A549 (cell line): ENCODE data around the gene KARS1. TPM values are rescaled to one million over a fixed set of nuclear protein-coding genes. Genes with fewer than 3 reads are reported as not detected.

ENCODE experiments used
- ATAC-seq, 2 experiments: fragments of 200-7000 bp in 1 of 2; fragments of >200 bp in 1 of 2; cut with Nextera tagmentation in 1 of 2; cut with Tn5 transposase in 1 of 2; 3 replicates each; pipeline versions ENCODE4 v1.8.0 to v1.9.1; 2018 to 2020; ENCODE audit warnings: mild to moderate bottlenecking in 1 of 2, moderate library complexity in 1 of 2
- CTCF ChIA-PET: fragments of 300-600 bp; sonication (Branson Sonifier 250); formaldehyde crosslinking; extraction: SDS; loops from one replicate; lab custom pipeline; 2021; ENCODE audit warnings: antibody characterized with exemption, inconsistent platforms; lab: Yijun Ruan, JAX
- POLR2A ChIA-PET: fragments of 350-600 bp; formaldehyde crosslinking; extraction: SDS; loops from one replicate; lab custom pipeline; 2021; ENCODE audit warnings: antibody characterized with exemption, inconsistent platforms; lab: Yijun Ruan, JAX
- DNase-seq, 2 experiments: peaks; one replicate each; pipeline versions ENCODE4 v3.0.0 to v3.0.0-alpha.2; 2011 to 2016; ENCODE audit warnings: low read depth in 1 of 2, low spot score in 1 of 2
- FAIRE-seq: peaks from 2 replicates; lab custom pipeline; 2011; peaks lifted over from hg19 to GRCh38; lab: Jason Lieb, UNC
- H3K27ac ChIP-seq, 2 experiments: fragments of >200 bp; sonication (Bioruptor Twin); formaldehyde crosslinking; 3 replicates each; pipeline ENCODE4 v1.5.1; 2016 to 2017
- H3K4me1 ChIP-seq: fragments of >200 bp; sonication (Bioruptor Twin); formaldehyde crosslinking; 3 replicates; pipeline ENCODE4 v1.6.1; 2016
- H3K4me2 ChIP-seq: fragments of >200 bp; sonication (Bioruptor Twin); formaldehyde crosslinking; 3 replicates; pipeline ENCODE4 v1.6.1; 2016
- H3K4me3 ChIP-seq: fragments of >200 bp; sonication (Bioruptor Twin); formaldehyde crosslinking; 3 replicates; pipeline ENCODE4 v1.5.1; 2016
- H3K9me3 ChIP-seq: fragments of >200 bp; sonication (Bioruptor Twin); formaldehyde crosslinking; 3 replicates; pipeline ENCODE4 v1.6.1; 2016
- BCL3 ChIP-seq: fragments of >200 bp; sonication (Bioruptor Twin); formaldehyde crosslinking; IDR thresholded peaks from 3 replicates; pipeline ENCODE4 v1.6.1; 2016
- CHD2 ChIP-seq: fragments of 150-350 bp; IDR thresholded peaks from 2 replicates; pipeline ENCODE4 v1.6.1; 2014; ENCODE audit warnings: low read length; ENCODE audit not compliant: partially characterized antibody
- E2F6 ChIP-seq: IDR thresholded peaks from 2 replicates; pipeline ENCODE4 v1.6.1; 2012; ENCODE audit warnings: low read depth, borderline replicate concordance
- EHMT2 ChIP-seq: fragments of 200-600 bp; sonication (generic); IDR thresholded peaks from 2 replicates; pipeline ENCODE4 v1.6.1; 2016; ENCODE audit warnings: antibody characterized with exemption, low read depth, mild to moderate bottlenecking, moderate library complexity
- FOSL2 ChIP-seq, 2 experiments: fragments of 450-650 bp in 1 of 2; fragments of >200 bp in 1 of 2; sonication (Bioruptor Twin) in 1 of 2; formaldehyde crosslinking; IDR thresholded peaks; 2 replicates each; pipeline versions ENCODE4 v1.5.0 to v1.6.1; 2016 to 2020; ENCODE audit warnings: mild to moderate bottlenecking in 1 of 2, moderate library complexity in 1 of 2
- GATA3 ChIP-seq: IDR thresholded peaks from 2 replicates; pipeline ENCODE4 v1.6.1; 2012; ENCODE audit warnings: borderline replicate concordance
- HES2 ChIP-seq: fragments of >200 bp; sonication (Bioruptor Twin); formaldehyde crosslinking; IDR thresholded peaks from 2 replicates; pipeline ENCODE4 v1.6.1; 2016
- HOXA7 ChIP-seq: fragments of 250-450 bp; sonication (Bioruptor Pico); IDR thresholded peaks from 2 replicates; pipeline ENCODE4 v1.5.0; 2020; ENCODE audit warnings: mild to moderate bottlenecking, moderate library complexity
- JUN ChIP-seq, 2 experiments: fragments of >200 bp; sonication (Bioruptor Twin); formaldehyde crosslinking; IDR thresholded peaks; 2 replicates in 1 of 2; 3 replicates in 1 of 2; pipeline ENCODE4 v1.6.1; 2016 to 2017
- KDM1A ChIP-seq: fragments of 200-600 bp; sonication (generic); IDR thresholded peaks from 2 replicates; pipeline ENCODE4 v1.6.1; 2016; ENCODE audit warnings: low read depth, mild to moderate bottlenecking
- MAX ChIP-seq: IDR thresholded peaks from 2 replicates; pipeline ENCODE4 v1.6.1; 2012
- MYC ChIP-seq: IDR thresholded peaks from 2 replicates; pipeline ENCODE4 v1.6.1; 2012; ENCODE audit warnings: mild to moderate bottlenecking, inconsistent platforms, low read length, improper control_type of control experiment, borderline replicate concordance
- PBX3 ChIP-seq: IDR thresholded peaks from 2 replicates; pipeline ENCODE4 v1.6.1; 2012
- PHF8 ChIP-seq: fragments of 200-600 bp; sonication (generic); IDR thresholded peaks from 2 replicates; pipeline ENCODE4 v1.6.1; 2016; ENCODE audit warnings: low read depth, mild to moderate bottlenecking, antibody characterized with exemption, moderate library complexity, borderline replicate concordance
- POLR2A ChIP-seq: IDR thresholded peaks from 2 replicates; pipeline ENCODE4 v1.6.1; 2012; ENCODE audit warnings: mild to moderate bottlenecking, low read length
- REST ChIP-seq: fragments of 200-600 bp; sonication (generic); IDR thresholded peaks from 2 replicates; pipeline ENCODE4 v1.6.1; 2016; ENCODE audit warnings: antibody characterized with exemption, mild to moderate bottlenecking, moderate library complexity
- SREBF2 ChIP-seq: fragments of 450-650 bp; IDR thresholded peaks from 2 replicates; pipeline ENCODE4 v1.6.1; 2014; ENCODE audit warnings: mild to moderate bottlenecking, moderate library complexity
- WGBS: methylation state at CpG from one replicate; pipeline ENCODE4 v1.1.6; 2017; ENCODE audit errors: missing lambda C conversion rate; 5-methylcytosine and 5-hydroxymethylcytosine counted together
- polyA plus RNA-seq, 4 experiments: library from polyadenylated mRNA; depleted of rRNA in 3 of 4; stranded (reverse); fragments of >200 nt; fragmentation: RNase III in 1 of 4; extraction: RNeasy Plus Mini Kit Qiagen cat#74134 plus additional on column Dnase treatment in 1 of 4; gene quantifications; 2 replicates in 3 of 4; 3 replicates in 1 of 4; pipeline ENCODE4 v1.2.3, GENCODE V29; 2011 to 2017

Gene KARS1
- polyA plus RNA-seq, 2 of the 4 experiments (the other 2 are of a cell fraction): 146 to 211 TPM

- POLR2A ChIA-PET: interaction anchor here (0.5 to 2.2 kb wide), 11 partner anchors 8 to 424 kb away, joined by 3 to 17 read pairs (median 4); partner anchors contain the start of genes CFDP1, GABARAPL2, KARS1 and TERF2IP
These were observed 24.5 kb downstream of the KARS1 start, which contains the start of gene ADAT1 for GRCh38 chr16:75622761-75623605. Gene ADAT1 (minus strand): TSS chr16:75623281. CDS start chr16:75620799, 2,482 bp downstream.

More at GRCh38 chr16:75622761-75623605, 24.5 kb downstream of the KARS1 start, which contains the start of gene ADAT1:
- FAIRE-seq: no peak
- WGBS: 2% methylated on average over 52 of the region's 62 CpGs
- Histone ChIP-seq H3K4me3 (peak within 1 kb of the TSS; percentile 85), H3K27ac (peak within 1 kb of the TSS; percentile 91 to 96), H3K9me3 (no peaks in the 10 kb centered on the region), H3K4me1 (peaks cover 19% of the 10 kb centered on the region), H3K4me2 (peak within 1 kb of the TSS; percentile 98)
- ATAC-seq: peak; percentile 95 to 98
- peak; percentile 94 to 98 for DNase-seq
- CTCF ChIA-PET: interaction anchor here (0.8 to 1.5 kb wide), 4 partner anchors 11 to 150 kb away, joined by 3 to 8 read pairs (median 3); no protein-coding TSS in a partner anchor
- TF ChIP-seq HOXA7 (CRISPR knock-in tag): no peak
- TF ChIP-seq FOSL2 (IDR thresholded peaks at IDR 0.05): no peak
- 0 out of 2 replicates have a peak, but pooled peaks have one; percentile 8 for TF ChIP-seq FOSL2 (CRISPR knock-in tag; IDR thresholded peaks at IDR 0.05)
- TF ChIP-seq CHD2: peak; percentile 95
- peak; percentile 89 for TF ChIP-seq MAX
- peak; percentile 18; the same call in 1 of the 2 replicates for TF ChIP-seq GATA3
- TF ChIP-seq PHF8: peak; percentile 79
- TF ChIP-seq JUN (IDR thresholded peaks at IDR 0.05): peak; percentile 58 to 92; a peak in 4 of 5 replicates
- no peak for TF ChIP-seq SREBF2
- peak; percentile 91 for TF ChIP-seq E2F6
- TF ChIP-seq EHMT2: no peak
- peak; percentile 51; the same call in 1 of the 2 replicates for TF ChIP-seq MYC
- peak; percentile 88 for TF ChIP-seq POLR2A
- TF ChIP-seq PBX3: peak; percentile 52; the same call in 1 of the 2 replicates
- TF ChIP-seq REST: peak; percentile 98
- no peak for TF ChIP-seq HES2
- no peak for TF ChIP-seq KDM1A
- peak; percentile 93 for TF ChIP-seq BCL3
